NCI-H748 (cell line): Measurements from ENCODE around the gene CABP2.

Experiments
- DNase-seq: peaks from one replicate; lab custom pipeline; 2025; ENCODE audit not compliant: unreplicated experiment; lab: John Stamatoyannopoulos, UW

The CABP2 gene

GRCh38 chr11:67495234-67496005 is 27.8 kb downstream of the CABP2 start:
- no peak for DNase-seq

- no peak for DNase-seq
Measured at GRCh38 chr11:67494371-67495233, 28.6 kb downstream of the CABP2 start.

- DNase-seq, result no peak
Measured at GRCh38 chr11:67493548-67494370, 29.5 kb downstream of the CABP2 start.

GRCh38 chr11:67492801-67493547 is 30.3 kb downstream of the CABP2 start:
- DNase-seq, result no peak

- DNase-seq, result no peak
Measured at GRCh38 chr11:67492069-67492727, 31.0 kb downstream of the CABP2 start.

- no peak for DNase-seq
Measured at GRCh38 chr11:67491276-67492068, 31.8 kb downstream of the CABP2 start.

- DNase-seq, result no peak
Measured at GRCh38 chr11:67490727-67491065, 32.5 kb downstream of the CABP2 start.

- no peak for DNase-seq
Measured at GRCh38 chr11:67489885-67490726, 33.1 kb downstream of the CABP2 start.

GRCh38 chr11:67489203-67489884 is 33.9 kb downstream of the CABP2 start:
- DNase-seq, result no peak

- DNase-seq, result no peak
Measured at GRCh38 chr11:67486481-67487195, 36.6 kb downstream of the CABP2 start.

GRCh38 chr11:67485873-67486361 is 37.3 kb downstream of the CABP2 start:
- peak; percentile 16 for DNase-seq

GRCh38 chr11:67484847-67485311 is 38.4 kb downstream of the CABP2 start:
- DNase-seq, result no peak

GRCh38 chr11:67483831-67484665 is 39.2 kb downstream of the CABP2 start:
- DNase-seq, result peak; percentile 30

GRCh38 chr11:67482827-67483798 is 40.1 kb downstream of the CABP2 start, which contains the start of gene AIP:
TSS of gene AIP (plus strand) at chr11:67483026. CDS start at chr11:67483159, 133 bp downstream.
- DNase-seq, result peak; percentile 99
